Hematopoietic multipotent progenitor cell treated with erythropoietin and hydrocortisone succinate and interleukin-3 and kit ligand, for 6 days (in vitro differentiated cells): ENCODE data around the gene PTPN4.
A peak's percentile ranks its signal among the peaks of the same experiment; 100 is the strongest.

ENCODE experiments used
- DNase-seq: peaks from one replicate; pipeline ENCODE4 v3.0.0-alpha.2; 2015

The PTPN4 gene

DNA sequence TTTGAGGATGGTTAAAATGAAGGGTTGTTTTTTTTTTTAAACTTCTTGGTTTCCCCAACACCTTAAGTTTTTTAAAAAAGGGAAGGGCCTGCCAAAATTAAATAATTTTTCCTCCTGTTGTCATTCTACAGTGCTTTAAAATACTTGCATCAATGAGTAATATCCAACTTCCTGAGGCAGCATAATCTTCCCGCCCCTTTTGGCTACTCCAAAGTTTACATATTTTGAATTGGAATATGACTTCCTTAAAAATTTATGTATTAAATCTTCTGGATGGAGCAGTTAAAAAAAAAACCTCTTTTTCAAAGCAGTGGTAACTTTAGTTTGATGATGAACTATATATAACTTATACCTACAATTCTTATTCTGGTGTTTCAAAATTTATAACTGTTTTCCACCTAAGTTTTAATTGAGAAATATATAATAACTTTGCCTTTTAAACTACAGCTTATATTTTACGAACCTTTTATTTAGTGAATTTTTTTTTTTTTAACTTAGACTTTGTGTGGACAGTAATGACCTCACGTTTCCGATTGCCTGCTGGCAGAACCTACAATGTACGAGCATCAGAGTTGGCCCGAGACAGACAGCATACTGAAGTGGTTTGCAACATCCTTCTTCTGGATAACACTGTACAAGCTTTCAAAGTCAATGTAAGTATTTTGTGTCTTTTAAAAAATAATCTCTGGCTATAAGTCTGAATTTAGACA lies 49.8 kb downstream of the PTPN4 start:
- DNase-seq: no peak

GRCh38 chr2:119810049-119810630 lies 50.4 kb downstream of the PTPN4 start:
- DNase-seq: no peak

DNA sequence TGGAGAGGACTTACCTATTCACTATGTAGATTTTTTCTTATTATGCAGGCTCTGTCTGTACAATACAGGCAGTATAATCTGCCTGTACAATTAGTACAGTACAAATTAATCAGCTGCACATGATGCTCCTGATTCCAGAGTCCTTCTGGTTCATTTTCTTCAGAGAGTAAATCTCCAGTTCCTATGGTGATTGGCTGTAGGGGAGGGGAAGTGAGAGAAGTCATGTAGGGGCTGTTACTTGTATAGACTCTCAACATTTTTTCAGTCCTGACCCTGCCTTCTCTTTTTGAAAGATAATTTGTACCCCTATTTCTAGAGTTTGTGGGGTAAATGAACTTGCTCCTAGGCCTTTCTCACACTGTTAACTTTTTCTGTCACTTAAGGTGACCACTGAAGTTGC lies 54.5 kb downstream of the PTPN4 start:
- no peak for DNase-seq

DNA sequence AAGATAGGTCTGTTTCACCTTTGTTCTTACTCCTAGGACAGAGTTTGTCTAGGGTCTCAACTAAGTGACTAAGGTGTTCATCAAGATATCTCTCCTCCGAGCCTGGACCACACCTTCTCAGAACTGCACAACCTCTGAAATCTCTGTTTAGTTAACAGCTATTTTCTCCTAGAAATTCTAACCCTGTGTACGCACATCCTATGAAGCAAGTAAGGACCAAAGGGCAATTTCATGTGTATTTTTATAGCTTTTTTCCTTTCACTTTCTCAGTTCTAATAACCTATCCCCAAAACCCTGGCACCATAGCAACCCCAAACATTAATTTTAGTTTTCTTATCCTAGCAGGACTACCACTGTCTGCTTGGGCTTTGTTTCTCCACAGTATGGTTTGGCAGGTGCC lies 59.1 kb downstream of the PTPN4 start:
- no peak for DNase-seq

DNA sequence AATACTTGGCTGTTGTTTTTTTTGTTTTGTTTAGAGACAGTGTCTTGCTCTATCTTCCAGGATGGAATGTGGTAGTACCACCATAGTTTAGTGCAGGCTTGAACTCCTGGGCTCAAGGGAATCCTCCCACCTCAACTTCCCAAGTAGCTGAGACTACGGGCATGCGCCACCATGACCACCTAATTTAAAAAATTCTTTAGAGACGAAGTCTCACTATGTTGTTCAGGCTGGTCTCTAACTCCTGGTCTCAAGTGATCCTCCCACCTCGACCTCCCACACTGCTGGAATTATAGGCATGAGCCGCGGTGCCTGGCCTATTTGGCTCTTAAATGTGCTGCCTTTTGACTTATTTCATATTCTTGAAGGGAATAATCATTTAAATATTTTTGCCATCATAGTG lies 60.1 kb downstream of the PTPN4 start:
- no peak for DNase-seq

- no peak for DNase-seq
Observed at GRCh38 chr2:119820275-119820674, 60.6 kb downstream of the PTPN4 start.

DNA sequence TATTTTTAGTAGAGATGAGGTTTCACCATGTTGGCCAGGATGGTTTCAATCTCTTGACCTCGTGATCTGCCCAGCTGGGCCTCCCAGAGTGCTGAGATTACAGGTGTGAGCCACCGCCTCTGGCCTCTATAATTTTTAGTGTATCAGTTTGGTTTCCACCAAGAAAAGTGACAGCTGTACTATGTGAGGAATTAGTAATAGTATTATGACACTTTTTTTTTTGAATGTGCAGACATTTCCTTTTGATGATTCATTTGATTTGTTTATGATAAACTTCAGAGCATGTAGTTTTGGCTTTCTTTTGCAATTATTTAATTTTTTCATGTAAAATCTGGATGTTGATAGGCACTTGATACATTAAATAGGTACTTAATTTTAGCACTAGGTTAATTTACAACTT lies 61.5 kb downstream of the PTPN4 start:
- no peak for DNase-seq

GRCh38 chr2:119823734-119824334 lies 64.1 kb downstream of the PTPN4 start:
- peak; percentile 80 for DNase-seq

DNA sequence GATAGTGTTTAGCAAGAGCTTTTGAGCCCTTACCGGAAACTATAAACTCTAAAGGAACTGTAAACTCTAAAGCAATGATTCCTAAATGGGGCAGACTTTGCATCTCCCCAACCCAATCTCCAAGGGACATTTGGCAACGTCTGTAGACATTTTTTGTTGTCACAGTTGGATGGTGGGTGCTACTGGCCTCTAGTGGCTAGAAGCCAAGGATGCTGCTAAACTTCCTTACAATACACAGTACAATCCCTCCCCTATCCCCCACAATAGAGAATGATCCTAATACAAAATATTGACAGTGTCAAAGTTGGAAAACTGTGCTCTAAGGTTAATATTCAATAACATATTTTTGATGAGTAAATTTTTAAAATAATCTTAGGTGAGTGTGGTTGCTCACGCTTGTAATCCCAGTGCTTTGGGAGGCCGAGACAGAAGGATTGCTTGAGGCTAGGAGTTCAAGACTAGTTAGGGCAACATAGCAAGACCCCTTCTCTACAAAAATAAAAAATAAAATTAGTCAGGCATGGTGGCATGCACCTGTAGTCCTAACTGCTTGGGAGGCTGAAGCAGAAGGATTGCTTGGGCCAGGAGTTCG lies 66.7 kb downstream of the PTPN4 start:
- peak; percentile 85 for DNase-seq

DNA sequence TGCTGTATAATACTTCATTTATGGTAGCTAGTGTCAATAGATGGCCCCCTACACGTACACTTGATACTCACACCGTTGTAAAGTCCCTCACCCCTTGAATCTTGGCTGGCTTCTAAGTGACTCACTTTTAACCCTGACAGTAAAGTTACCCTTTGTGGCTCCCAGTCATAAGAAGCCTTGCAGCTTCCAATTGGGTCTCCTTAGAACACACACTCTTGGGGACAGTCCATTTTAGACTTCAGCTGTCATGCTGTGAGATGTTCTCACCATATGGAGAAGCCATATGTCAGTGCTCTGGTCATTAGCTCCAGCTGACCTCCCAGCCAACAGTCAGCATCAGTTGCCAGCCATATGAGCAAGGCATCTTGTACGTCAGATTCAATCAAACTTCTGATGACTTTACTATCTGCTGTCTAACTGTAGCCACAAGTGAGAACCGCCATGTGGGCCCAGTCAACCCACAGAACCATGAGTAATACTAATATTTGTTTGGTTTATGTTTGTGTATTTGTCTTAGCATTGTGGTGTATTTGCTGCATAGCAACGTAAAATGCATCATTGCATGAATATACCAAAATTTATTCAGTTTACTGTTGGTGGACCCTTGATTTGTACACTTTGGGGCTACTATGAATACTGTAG lies 68.3 kb downstream of the PTPN4 start:
- no peak for DNase-seq

GRCh38 chr2:119836455-119837142 lies 76.9 kb downstream of the PTPN4 start:
- no peak for DNase-seq

DNA sequence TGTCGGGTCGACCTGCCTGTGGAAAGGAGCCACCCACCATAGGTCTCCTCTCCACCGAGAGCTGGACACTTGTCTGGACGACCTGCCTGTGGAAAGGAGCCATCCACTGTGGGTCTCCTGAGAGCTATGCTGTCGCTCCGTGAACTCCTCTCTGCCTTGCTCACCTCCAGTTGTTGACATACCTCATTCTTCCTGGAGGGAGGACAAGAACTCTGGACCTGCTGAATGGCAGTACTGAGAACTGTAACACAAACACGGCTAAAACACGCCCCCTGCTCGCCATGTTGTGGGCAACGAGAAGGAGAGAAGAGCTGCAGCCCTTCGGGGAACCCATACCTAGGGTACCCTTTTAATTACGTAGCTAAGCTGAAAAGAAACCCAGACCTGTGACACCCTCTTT lies 77.6 kb downstream of the PTPN4 start:
- no peak for DNase-seq

GRCh38 chr2:119837759-119838158 lies 78.0 kb downstream of the PTPN4 start:
- DNase-seq: no peak

- DNase-seq: no peak
Observed at GRCh38 chr2:119838179-119838578, 78.5 kb downstream of the PTPN4 start.

DNA sequence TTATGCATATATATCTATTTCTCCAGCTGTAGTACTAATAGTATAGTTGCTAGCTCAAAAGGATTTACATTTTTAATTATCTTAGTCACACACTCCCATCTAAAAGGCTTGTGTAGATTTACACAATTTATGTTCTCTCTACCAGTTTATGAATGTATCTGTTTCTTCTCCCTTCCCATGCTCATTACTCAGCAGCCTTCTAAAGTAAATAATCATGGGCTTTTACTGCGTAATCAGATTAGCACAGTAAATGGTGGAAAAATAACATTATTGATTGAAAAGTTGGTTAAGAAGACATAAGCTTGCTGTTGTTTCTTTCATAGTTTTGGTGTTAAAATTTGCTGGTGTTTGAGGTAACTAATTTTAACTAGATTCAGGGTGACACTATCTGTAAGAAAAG lies 81.8 kb downstream of the PTPN4 start:
- no peak for DNase-seq

GRCh38 chr2:119846021-119846420 lies 86.3 kb downstream of the PTPN4 start:
- no peak for DNase-seq

- DNase-seq: no peak
Observed at GRCh38 chr2:119849838-119850565, 90.3 kb downstream of the PTPN4 start.

- DNase-seq: peak; percentile 17
Observed at GRCh38 chr2:119852214-119852613, 92.5 kb downstream of the PTPN4 start.

- DNase-seq: no peak
Observed at GRCh38 chr2:119853777-119854399, 94.2 kb downstream of the PTPN4 start.

GRCh38 chr2:119856469-119856901 lies 96.8 kb downstream of the PTPN4 start:
- DNase-seq: peak; percentile 59

GRCh38 chr2:119857742-119858141 lies 98.0 kb downstream of the PTPN4 start:
- no peak for DNase-seq

- no peak for DNase-seq
Observed at GRCh38 chr2:119859528-119859927, 99.8 kb downstream of the PTPN4 start.
